ENCODE results near the gene PRRX1. TPM values are rescaled to one million over a fixed set of nuclear protein-coding genes. Genes with fewer than 3 reads are reported as not detected.

PRRX1 gene
- total RNA-seq, 1 experiment from 2014 or later = 4.5 TPM

- no peak for TF ChIP-seq EZH2 (IDR thresholded peaks at IDR 0.05; ENCODE audit: borderline replicate concordance, low read depth, low read length, poor library complexity, severe bottlenecking)
- TF ChIP-seq, protein P1, sequence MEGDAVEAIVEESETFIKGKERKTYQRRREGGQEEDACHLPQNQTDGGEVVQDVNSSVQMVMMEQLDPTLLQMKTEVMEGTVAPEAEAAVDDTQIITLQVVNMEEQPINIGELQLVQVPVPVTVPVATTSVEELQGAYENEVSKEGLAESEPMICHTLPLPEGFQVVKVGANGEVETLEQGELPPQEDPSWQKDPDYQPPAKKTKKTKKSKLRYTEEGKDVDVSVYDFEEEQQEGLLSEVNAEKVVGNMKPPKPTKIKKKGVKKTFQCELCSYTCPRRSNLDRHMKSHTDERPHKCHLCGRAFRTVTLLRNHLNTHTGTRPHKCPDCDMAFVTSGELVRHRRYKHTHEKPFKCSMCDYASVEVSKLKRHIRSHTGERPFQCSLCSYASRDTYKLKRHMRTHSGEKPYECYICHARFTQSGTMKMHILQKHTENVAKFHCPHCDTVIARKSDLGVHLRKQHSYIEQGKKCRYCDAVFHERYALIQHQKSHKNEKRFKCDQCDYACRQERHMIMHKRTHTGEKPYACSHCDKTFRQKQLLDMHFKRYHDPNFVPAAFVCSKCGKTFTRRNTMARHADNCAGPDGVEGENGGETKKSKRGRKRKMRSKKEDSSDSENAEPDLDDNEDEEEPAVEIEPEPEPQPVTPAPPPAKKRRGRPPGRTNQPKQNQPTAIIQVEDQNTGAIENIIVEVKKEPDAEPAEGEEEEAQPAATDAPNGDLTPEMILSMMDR (conservative IDR thresholded peaks at IDR 0.05; ENCODE audit: low read depth, low read length) = no peak
- DNase-seq (ENCODE audit: low spot score) = no peak
- H3K4me3 ChIP-seq (ENCODE audit: low read depth, low read length, poor library complexity, severe bottlenecking) = no peak overlapping the region
- no TSS peak for BruUV-seq (replicated peaks)
- CTCF ChIA-PET = no interaction called here
- intact Hi-C loops (cut with micrococcal nuclease; ENCODE audit: unreplicated experiment) = no loop called here
- peaks cover 37% of the 10 kb centered on the region for H3K27me3 ChIP-seq (replicated peaks; ENCODE audit: insufficient read depth, low read depth, low read length, poor library complexity)
- H3K36me3 ChIP-seq (ENCODE audit: insufficient read depth, low read length, poor library complexity, severe bottlenecking) = no peaks in the 10 kb centered on the region
- H3K4me1 ChIP-seq (ENCODE audit: insufficient read depth, low read length, poor library complexity, severe bottlenecking) = no peaks in the 10 kb centered on the region
- no peaks in the 10 kb centered on the region for H3K9me3 ChIP-seq (ENCODE audit: low read depth, low read length, poor library complexity, severe bottlenecking)
- H3K27ac ChIP-seq (ENCODE audit: low read depth, low read length, poor library complexity, severe bottlenecking) = no peak overlapping the region
- POLR2A ChIA-PET (ENCODE audit: low non-redundant PET) = no interaction called here
Observed at GRCh38 chr1:170721621-170722020, 57.7 kb downstream of the PRRX1 start.

DNA sequence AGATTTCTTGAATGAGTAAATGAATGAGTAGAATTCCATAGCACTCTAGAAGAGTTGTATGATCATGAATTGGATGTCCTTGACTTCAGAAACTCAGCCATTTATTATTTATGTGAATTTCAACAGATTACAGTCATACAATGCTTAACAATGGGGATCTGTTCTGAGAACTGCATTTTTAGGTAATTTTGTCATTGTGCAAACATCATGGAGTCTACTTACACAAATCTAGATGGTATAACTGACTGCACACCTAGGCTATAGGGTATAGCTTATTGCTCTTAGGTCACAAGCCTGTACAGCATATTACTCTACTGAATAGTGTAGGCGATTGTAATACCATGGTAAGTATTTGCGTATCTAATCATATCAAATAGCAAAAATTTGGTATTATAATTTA, 59.6 kb downstream of the PRRX1 start:
- CTCF ChIA-PET = no interaction called here
- Histone ChIP-seq H3K4me1 (ENCODE audit: insufficient read depth, low read length, poor library complexity, severe bottlenecking) (no peaks in the 10 kb centered on the region), H3K27ac (ENCODE audit: low read depth, low read length, poor library complexity, severe bottlenecking) (no peak overlapping the region), H3K9me3 (ENCODE audit: low read depth, low read length, poor library complexity, severe bottlenecking) (no peaks in the 10 kb centered on the region), H3K36me3 (ENCODE audit: insufficient read depth, low read length, poor library complexity, severe bottlenecking) (no peaks in the 10 kb centered on the region), H3K4me3 (ENCODE audit: low read depth, low read length, poor library complexity, severe bottlenecking) (no peak overlapping the region), H3K27me3 (replicated peaks; ENCODE audit: insufficient read depth, low read depth, low read length, poor library complexity) (peaks cover 31% of the 10 kb centered on the region)
- no peak for DNase-seq (ENCODE audit: low spot score)
- no peak for TF ChIP-seq EZH2 (IDR thresholded peaks at IDR 0.05; ENCODE audit: borderline replicate concordance, low read depth, low read length, poor library complexity, severe bottlenecking)
- TF ChIP-seq, protein P1 (conservative IDR thresholded peaks at IDR 0.05; ENCODE audit: low read depth, low read length) = no peak
- intact Hi-C loops (cut with micrococcal nuclease; ENCODE audit: unreplicated experiment) = no loop called here
- BruUV-seq (replicated peaks) = no TSS peak
- POLR2A ChIA-PET (ENCODE audit: low non-redundant PET) = no interaction called here

GRCh38 chr1:170725326-170725725, 61.4 kb downstream of the PRRX1 start:
- Histone ChIP-seq H3K27me3 (replicated peaks; ENCODE audit: insufficient read depth, low read depth, low read length, poor library complexity) (peaks cover 44% of the 10 kb centered on the region), H3K36me3 (ENCODE audit: insufficient read depth, low read length, poor library complexity, severe bottlenecking) (no peaks in the 10 kb centered on the region), H3K27ac (ENCODE audit: low read depth, low read length, poor library complexity, severe bottlenecking) (no peak overlapping the region), H3K4me1 (ENCODE audit: insufficient read depth, low read length, poor library complexity, severe bottlenecking) (no peaks in the 10 kb centered on the region), H3K4me3 (ENCODE audit: low read depth, low read length, poor library complexity, severe bottlenecking) (no peak overlapping the region), H3K9me3 (ENCODE audit: low read depth, low read length, poor library complexity, severe bottlenecking) (no peaks in the 10 kb centered on the region)
- no TSS peak for BruUV-seq (replicated peaks)
- no peak for TF ChIP-seq EZH2 (IDR thresholded peaks at IDR 0.05; ENCODE audit: borderline replicate concordance, low read depth, low read length, poor library complexity, severe bottlenecking)
- TF ChIP-seq, protein P1 (conservative IDR thresholded peaks at IDR 0.05; ENCODE audit: low read depth, low read length) = no peak
- POLR2A ChIA-PET (ENCODE audit: low non-redundant PET) = no interaction called here
- CTCF ChIA-PET = no interaction called here
- intact Hi-C loops (cut with micrococcal nuclease; ENCODE audit: unreplicated experiment) = no loop called here
- no peak for DNase-seq (ENCODE audit: low spot score)
